IMR-90 (cell line): ENCODE measurements around the gene EPAS1. TPM values are rescaled to one million over a fixed set of nuclear protein-coding genes. Genes with fewer than 3 reads are reported as not detected.

Experiments
- ATAC-seq: fragments of 200-7000 bp; cut with Tn5 transposase; 2 replicates; pipeline ENCODE4 v1.9.1; 2020; ENCODE audit warnings: low read depth, mild to moderate bottlenecking, moderate library complexity
- BruUV-seq: library from RNA; stranded (reverse); fragments of 400-500 nt; replicated peaks from 2 replicates; lab custom pipeline; 2021; lab: Mats Ljungman, UMichigan
- CTCF ChIA-PET: fragments of 300-600 bp; formaldehyde crosslinking; extraction: SDS; loops from one replicate; lab custom pipeline; 2021; ENCODE audit warnings: antibody characterized with exemption; lab: Yijun Ruan, JAX
- POLR2A ChIA-PET: fragments of 300-600 bp; sonication (Branson Sonifier 250); formaldehyde crosslinking; loops from one replicate; lab custom pipeline; 2022; ENCODE audit warnings: antibody characterized with exemption; ENCODE audit not compliant: unreplicated experiment; lab: Charles Lee
- DNase-seq: peaks from one replicate; pipeline ENCODE4 v3.0.0; 2013
- H2AFZ ChIP-seq: replicated peaks from 2 replicates; pipeline ENCODE3; 2013; ENCODE audit warnings: low read length, mild to moderate bottlenecking; ENCODE audit not compliant: poor library complexity
- H2AK5ac ChIP-seq: 2 replicates; pipeline ENCODE4 v1.6.1; 2013; ENCODE audit warnings: low read depth, low read length, inconsistent platforms
- H2AK9ac ChIP-seq: replicated peaks from 2 replicates; pipeline ENCODE3; 2013; ENCODE audit warnings: mild to moderate bottlenecking, low read depth, low read length, moderate library complexity; ENCODE audit not compliant: poor library complexity
- H2BK120ac ChIP-seq: 2 replicates; pipeline ENCODE4 v1.6.1; 2013; ENCODE audit warnings: low read depth, low read length, inconsistent platforms
- H2BK15ac ChIP-seq: 3 replicates; pipeline ENCODE4 v1.6.1; 2013; ENCODE audit warnings: low read depth, low read length, inconsistent platforms
- H2BK20ac ChIP-seq: 2 replicates; pipeline ENCODE4 v1.6.1; 2013; ENCODE audit warnings: low read depth, mild to moderate bottlenecking, inconsistent platforms, low read length, moderate library complexity
- H2BK5ac ChIP-seq: 2 replicates; pipeline ENCODE4 v1.6.1; 2013; ENCODE audit warnings: mild to moderate bottlenecking, low read depth, low read length, inconsistent platforms; ENCODE audit not compliant: poor library complexity, severe bottlenecking
- H3K14ac ChIP-seq: replicated peaks from 2 replicates; pipeline ENCODE4 v1.6.1; 2013; ENCODE audit warnings: low read depth, low read length, inconsistent platforms
- H3K18ac ChIP-seq: 2 replicates; pipeline ENCODE4 v1.6.1; 2013; ENCODE audit warnings: low read depth, low read length, control low read depth
- H3K23ac ChIP-seq: 2 replicates; pipeline ENCODE4 v1.6.1; 2013; ENCODE audit warnings: low read depth, low read length, inconsistent platforms
- H3K27ac ChIP-seq: 2 replicates; pipeline ENCODE4 v1.5.1; 2013; ENCODE audit warnings: mild to moderate bottlenecking, control low read depth, low read length; ENCODE audit not compliant: insufficient read depth
- H3K27me3 ChIP-seq: 2 replicates; pipeline ENCODE4 v1.6.1; 2013; ENCODE audit warnings: low read length; ENCODE audit not compliant: control insufficient read depth, insufficient read depth
- H3K36me3 ChIP-seq: 2 replicates; pipeline ENCODE4 v1.6.1; 2013; ENCODE audit warnings: low read length, mixed read lengths; ENCODE audit not compliant: control insufficient read depth, insufficient read depth
- H3K4ac ChIP-seq: 2 replicates; pipeline ENCODE4 v1.6.1; 2013; ENCODE audit warnings: low read depth, low read length, inconsistent platforms
- H3K4me1 ChIP-seq: 2 replicates; pipeline ENCODE4 v1.6.1; 2013; ENCODE audit warnings: low read length, mixed read lengths; ENCODE audit not compliant: control insufficient read depth, insufficient read depth
- H3K4me2 ChIP-seq: 2 replicates; pipeline ENCODE4 v1.6.1; 2013; ENCODE audit warnings: low read depth, mild to moderate bottlenecking, control low read depth, low read length, moderate library complexity
- H3K4me3 ChIP-seq: 2 replicates; pipeline ENCODE4 v1.5.1; 2013; ENCODE audit warnings: low read depth, mild to moderate bottlenecking, control low read depth, low read length, moderate library complexity; ENCODE audit not compliant: insufficient read depth
- H3K56ac ChIP-seq: 2 replicates; pipeline ENCODE4 v1.6.1; 2013; ENCODE audit warnings: low read length, inconsistent platforms; ENCODE audit not compliant: insufficient read depth; ENCODE audit errors: extremely low read depth
- H3K79me1 ChIP-seq, 2 experiments: 2 replicates each; pipeline ENCODE4 v1.6.1; 2013; ENCODE audit warnings: low read length in 2 of 2, inconsistent platforms in 1 of 2, low read depth in 1 of 2
- H3K9ac ChIP-seq: 2 replicates; pipeline ENCODE4 v1.6.1; 2013; ENCODE audit warnings: low read depth, low read length, control low read depth
- H3K9me1 ChIP-seq: 2 replicates; pipeline ENCODE4 v1.6.1; 2013; ENCODE audit warnings: low read length, inconsistent platforms; ENCODE audit not compliant: insufficient read depth
- H3K9me3 ChIP-seq: 2 replicates; pipeline ENCODE4 v1.6.1; 2013; ENCODE audit warnings: low read length; ENCODE audit not compliant: control insufficient read depth, insufficient read depth
- H4K20me1 ChIP-seq: 2 replicates; pipeline ENCODE4 v1.6.1; 2013; ENCODE audit warnings: low read length, inconsistent platforms; ENCODE audit not compliant: insufficient read depth
- H4K5ac ChIP-seq: 2 replicates; pipeline ENCODE4 v1.6.1; 2013; ENCODE audit warnings: mild to moderate bottlenecking, low read depth, low read length, control low read depth
- H4K8ac ChIP-seq, 2 experiments: 2 replicates each; pipeline ENCODE4 v1.6.1; 2013; ENCODE audit warnings: low read depth in 2 of 2, low read length in 2 of 2, control low read depth in 1 of 2, inconsistent platforms in 1 of 2
- H4K91ac ChIP-seq: 2 replicates; pipeline ENCODE4 v1.6.1; 2013; ENCODE audit warnings: low read depth, low read length, inconsistent platforms; ENCODE audit not compliant: insufficient read depth
- CEBPB ChIP-seq: IDR thresholded peaks from 2 replicates; pipeline ENCODE4 v1.6.1; 2012; ENCODE audit warnings: low read depth, low read length, improper control_type of control experiment
- CHD1 ChIP-seq: IDR thresholded peaks from 2 replicates; pipeline ENCODE4 v1.6.1; 2012; ENCODE audit warnings: low read depth, low read length, improper control_type of control experiment
- CTCF ChIP-seq: conservative IDR thresholded peaks from 2 replicates; pipeline ENCODE4 v1.5.1; 2012; ENCODE audit warnings: mild to moderate bottlenecking, low read depth, low read length, improper control_type of control experiment
- ELK1 ChIP-seq: fragments of 150-350 bp; IDR thresholded peaks from 2 replicates; pipeline ENCODE4 v1.6.1; 2016; ENCODE audit warnings: low read depth, mild to moderate bottlenecking, low read length, moderate library complexity, borderline replicate concordance
- FOS ChIP-seq: fragments of 150-350 bp; IDR thresholded peaks from 2 replicates; pipeline ENCODE4 v1.6.1; 2016; ENCODE audit warnings: low read depth, low read length
- MAFK ChIP-seq: IDR thresholded peaks from 2 replicates; pipeline ENCODE4 v1.6.1; 2012; ENCODE audit warnings: low read depth, low read length, improper control_type of control experiment
- NFE2L2 ChIP-seq: fragments of 150-350 bp; IDR thresholded peaks from 2 replicates; pipeline ENCODE4 v1.6.1; 2016; ENCODE audit warnings: low read depth, mild to moderate bottlenecking, low read length
- POLR2A ChIP-seq: IDR thresholded peaks from 2 replicates; pipeline ENCODE4 v1.6.1; 2012; ENCODE audit warnings: mild to moderate bottlenecking, low read depth, low read length
- RAD21 ChIP-seq: IDR thresholded peaks from 2 replicates; pipeline ENCODE4 v1.6.1; 2012; ENCODE audit warnings: low read length, improper control_type of control experiment
- RCOR1 ChIP-seq: IDR thresholded peaks from 2 replicates; pipeline ENCODE4 v1.6.1; 2012; ENCODE audit warnings: mild to moderate bottlenecking, low read length, improper control_type of control experiment; ENCODE audit not compliant: insufficient replicate concordance
- RFX5 ChIP-seq: IDR thresholded peaks from 2 replicates; pipeline ENCODE4 v1.8.0; 2012; ENCODE audit warnings: low read depth, mild to moderate bottlenecking, low read length, moderate library complexity
- SMC3 ChIP-seq: fragments of 150-350 bp; IDR thresholded peaks from 2 replicates; pipeline ENCODE4 v1.6.1; 2016; ENCODE audit warnings: low read depth, mild to moderate bottlenecking, antibody characterized with exemption, low read length, moderate library complexity
- dilution Hi-C: fragments of 300-500 bp; cut with HindIII; formaldehyde crosslinking; loops from one replicate; pipeline ENCODE4 v1.14.3; 2018; ENCODE audit warnings: low sequenced_read_pairs; ENCODE audit not compliant: unreplicated experiment
- in situ Hi-C: fragments of 300-500 bp; cut with MboI; formaldehyde crosslinking; loops from 3 replicates; pipeline ENCODE4 v1.14.3; 2019; ENCODE audit warnings: low sequenced_read_pairs, inconsistent platforms, mixed read lengths
- intact Hi-C: fragments of 100-400 bp; cut with micrococcal nuclease; formaldehyde crosslinking; loops from 2 replicates; pipeline ENCODE4 v1.10.0; 2022
- polyA plus RNA-seq, 3 experiments: library from polyadenylated mRNA; depleted of rRNA; stranded (reverse); fragments of >200 nt; gene quantifications; 2 replicates each; pipeline ENCODE4 v1.2.3, GENCODE V29; 2012; ENCODE audit warnings: low replicate concordance in 1 of 3
- total RNA-seq: library from RNA; depleted of rRNA; stranded (reverse); fragments of >200 nt; gene quantifications from 2 replicates; pipeline ENCODE4 v1.2.3, GENCODE V29; 2012

The EPAS1 gene
- total and polyA plus RNA-seq, 2 of the 4 experiments (the other 2 are of a cell fraction), result 40.7 to 120 TPM

- H4K91ac ChIP-seq, result no peak overlapping the region
- in situ Hi-C loops, result no loop called here
- H2BK20ac ChIP-seq, result no peak overlapping the region
These were observed 119.1 kb downstream of the EPAS1 start for GRCh38 chr2:46416280-46416679.

More at GRCh38 chr2:46416280-46416679, 119.1 kb downstream of the EPAS1 start:
- no peak overlapping the region for H4K5ac ChIP-seq
- no peak overlapping the region for H4K8ac ChIP-seq
- POLR2A ChIA-PET, result no interaction called here
- no peak overlapping the region for H3K56ac ChIP-seq
- TF ChIP-seq POLR2A (no peak), CHD1 (no peak), CEBPB (no peak), ELK1 (no peak), FOS (no peak), RCOR1 (no peak), RFX5 (no peak), NFE2L2 (no peak), RAD21 (no peak), CTCF (no peak), SMC3 (no peak), MAFK (no peak)
- H2BK15ac ChIP-seq, result no peak overlapping the region
- H3K27me3 ChIP-seq, result no peaks in the 10 kb centered on the region
- dilution Hi-C loops (no loop called here), intact Hi-C loops (loop anchor here (2.0 to 5.0 kb wide), 2 partner anchors 15 to 739 kb away; no protein-coding TSS in a partner anchor)
- H3K23ac ChIP-seq, result no peak overlapping the region
- no peak overlapping the region for H2AK9ac ChIP-seq
- H3K4me3 ChIP-seq, result no peak overlapping the region
- H3K4me1 ChIP-seq, result no peaks in the 10 kb centered on the region
- H3K4me2 ChIP-seq, result no peak overlapping the region
- H3K4ac ChIP-seq, result no peak overlapping the region
- no peak overlapping the region for H3K18ac ChIP-seq
- BruUV-seq, result no TSS peak
- CTCF ChIA-PET, result no interaction called here
- H3K9ac ChIP-seq, result no peak overlapping the region
- no peak overlapping the region for H2BK120ac ChIP-seq
- H2BK5ac ChIP-seq, result no peak overlapping the region
- H3K27ac ChIP-seq, result no peak overlapping the region
- ATAC-seq (no peak), DNase-seq (no peak)
- H3K79me1 ChIP-seq, result no peaks in the 10 kb centered on the region
- H3K14ac ChIP-seq, result no peak overlapping the region
- no peak overlapping the region for H2AK5ac ChIP-seq
- no peak overlapping the region for H2AFZ ChIP-seq
- H4K20me1 ChIP-seq, result no peaks in the 10 kb centered on the region
- peaks cover 11% of the 10 kb centered on the region for H3K9me3 ChIP-seq
- H3K36me3 ChIP-seq, result no peaks in the 10 kb centered on the region
- H3K9me1 ChIP-seq, result peaks cover 4% of the 10 kb centered on the region; the same call in 1 of the 2 replicates
